A673 (cell line): Measurements from ENCODE around the gene FAM120A. TPM values are rescaled to one million over a fixed set of nuclear protein-coding genes. Genes with fewer than 3 reads are reported as not detected.

ENCODE experiments used
- BruUV-seq: library from RNA; stranded (reverse); fragments of 400-500 nt; replicated peaks from 2 replicates; lab custom pipeline; 2021; lab: Mats Ljungman, UMichigan
- CTCF ChIA-PET: fragments of 300-600 bp; sonication (Branson Sonifier 250); formaldehyde crosslinking; loops from one replicate; lab custom pipeline; 2022; ENCODE audit warnings: antibody characterized with exemption; lab: Charles Lee
- POLR2A ChIA-PET: fragments of 300-600 bp; sonication (Branson Sonifier 250); formaldehyde crosslinking; loops from one replicate; lab custom pipeline; 2022; ENCODE audit warnings: antibody characterized with exemption; ENCODE audit not compliant: low non-redundant PET; lab: Charles Lee
- DNase-seq: peaks from one replicate; pipeline ENCODE4 v3.0.0-alpha.2; 2015; ENCODE audit warnings: low spot score
- H3K27ac ChIP-seq: fragments of 200-600 bp; sonication (generic); 2 replicates; pipeline ENCODE4 v1.5.1; 2016; ENCODE audit warnings: mixed run types, low read depth, mild to moderate bottlenecking, mixed read lengths, antibody characterized with exemption, low read length; ENCODE audit not compliant: poor library complexity, severe bottlenecking
- H3K27me3 ChIP-seq: fragments of 200-600 bp; sonication (generic); replicated peaks from 2 replicates; pipeline ENCODE4 v1.6.1; 2017; ENCODE audit warnings: mixed run types, low read depth, mild to moderate bottlenecking, mixed read lengths, antibody characterized with exemption, low read length; ENCODE audit not compliant: insufficient read depth, poor library complexity
- H3K36me3 ChIP-seq: fragments of 200-600 bp; sonication (generic); 2 replicates; pipeline ENCODE4 v1.6.1; 2016; ENCODE audit warnings: mixed run types, mild to moderate bottlenecking, mixed read lengths, antibody characterized with exemption, low read length; ENCODE audit not compliant: insufficient read depth, poor library complexity, severe bottlenecking
- H3K4me1 ChIP-seq: fragments of 200-600 bp; sonication (generic); 2 replicates; pipeline ENCODE4 v1.6.1; 2017; ENCODE audit warnings: mixed run types, mild to moderate bottlenecking, mixed read lengths, antibody characterized with exemption, low read length; ENCODE audit not compliant: insufficient read depth, poor library complexity, severe bottlenecking
- H3K4me3 ChIP-seq: fragments of 200-600 bp; sonication (generic); 2 replicates; pipeline ENCODE4 v1.5.1; 2016; ENCODE audit warnings: low read depth, mixed run types, mild to moderate bottlenecking, mixed read lengths, low read length; ENCODE audit not compliant: poor library complexity, severe bottlenecking
- H3K9me3 ChIP-seq: fragments of 200-600 bp; sonication (generic); 2 replicates; pipeline ENCODE4 v1.6.1; 2016; ENCODE audit warnings: mixed run types, low read depth, mild to moderate bottlenecking, mixed read lengths, antibody characterized with exemption, low read length; ENCODE audit not compliant: poor library complexity, severe bottlenecking
- CTCF ChIP-seq: fragments of 300-800, 200-600 bp; sonication (generic); conservative IDR thresholded peaks from 2 replicates; pipeline ENCODE4 v1.5.1; 2017; ENCODE audit warnings: low read depth, mild to moderate bottlenecking, antibody characterized with exemption, low read length, moderate library complexity, mixed read lengths
- EZH2 ChIP-seq: fragments of 200-600 bp; sonication (generic); IDR thresholded peaks from 2 replicates; pipeline ENCODE4 v1.6.1; 2017; ENCODE audit warnings: borderline replicate concordance, low read depth, mild to moderate bottlenecking, mixed read lengths, antibody characterized with exemption, low read length; ENCODE audit not compliant: poor library complexity, severe bottlenecking
- intact Hi-C: fragments of 100-400 bp; cut with micrococcal nuclease; formaldehyde crosslinking; loops from one replicate; pipeline ENCODE4 v1.10.0; 2022; ENCODE audit not compliant: unreplicated experiment
- microRNA-seq: library from miRNA; unstranded; fragments of <30 nt; microRNA quantifications from one replicate; pipeline ENCODE4 v1.2.0, GENCODE V29; 2021
- total RNA-seq: library from RNA; stranded (reverse); gene quantifications from 2 replicates; pipeline ENCODE4 v1.2.3, GENCODE V29; 2021

FAM120A gene
- total RNA-seq, 1 experiment from 2014 or later: 91.0 TPM

DNA sequence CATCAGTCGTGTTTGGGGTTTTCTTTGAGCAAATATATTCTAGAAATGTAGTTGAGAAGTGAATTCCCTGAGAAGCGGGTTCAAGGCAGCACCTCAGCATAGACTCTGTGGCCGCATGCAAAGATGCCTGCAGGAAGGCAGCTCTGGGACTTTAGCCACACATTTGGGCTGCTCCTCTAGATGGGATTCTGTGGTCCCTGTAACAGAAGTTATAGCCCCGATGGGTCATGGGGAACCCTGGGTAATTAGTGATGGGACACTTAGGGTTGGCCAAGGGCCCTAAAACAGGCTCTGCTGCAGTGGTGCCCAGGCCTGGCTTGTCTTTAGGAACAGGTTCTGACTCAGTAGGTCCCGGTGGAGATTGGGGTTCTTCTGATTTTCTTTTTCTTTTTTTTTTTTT is 161.7 kb downstream of the FAM120A start:
- intact Hi-C loops: no loop called here
- BruUV-seq: no TSS peak
- DNase-seq: no peak
- no peak for TF ChIP-seq EZH2
- no peak for TF ChIP-seq CTCF
- no peaks in the 10 kb centered on the region for H3K36me3 ChIP-seq
- ChIA-PET CTCF (no interaction called here), POLR2A (no interaction called here)
- no peak overlapping the region for H3K27ac ChIP-seq
- no peak overlapping the region for H3K4me3 ChIP-seq
- H3K9me3 ChIP-seq: peaks cover 23% of the 10 kb centered on the region
- H3K4me1 ChIP-seq: no peaks in the 10 kb centered on the region
- H3K27me3 ChIP-seq: no peaks in the 10 kb centered on the region

GRCh38 chr9:93613791-93614190 is 162.3 kb downstream of the FAM120A start:
- Histone ChIP-seq H3K36me3 (no peaks in the 10 kb centered on the region), H3K27me3 (no peaks in the 10 kb centered on the region), H3K9me3 (peaks cover 17% of the 10 kb centered on the region), H3K4me1 (no peaks in the 10 kb centered on the region), H3K27ac (no peak overlapping the region), H3K4me3 (no peak overlapping the region)
- intact Hi-C loops: no loop called here
- no TSS peak for BruUV-seq
- POLR2A ChIA-PET: no interaction called here
- CTCF ChIA-PET: no interaction called here
- TF ChIP-seq CTCF (no peak), EZH2 (no peak)
- DNase-seq: no peak

GRCh38 chr9:93614830-93615468 is 163.5 kb downstream of the FAM120A start:
- H3K36me3 ChIP-seq: no peaks in the 10 kb centered on the region
- POLR2A ChIA-PET: no interaction called here
- intact Hi-C loops: no loop called here
- no peak for TF ChIP-seq EZH2
- no peak for TF ChIP-seq CTCF
- H3K4me3 ChIP-seq: no peak overlapping the region
- H3K9me3 ChIP-seq: peaks cover 6% of the 10 kb centered on the region
- H3K4me1 ChIP-seq: no peaks in the 10 kb centered on the region
- BruUV-seq: no TSS peak
- DNase-seq: no peak
- CTCF ChIA-PET: no interaction called here
- H3K27me3 ChIP-seq: no peaks in the 10 kb centered on the region
- H3K27ac ChIP-seq: no peak overlapping the region

Small RNA genes lying within 50 kb of the gene (microRNA-seq; reads per million reads assigned to microRNA genes)
- not detected for gene MIR548AU

Other genes with a start within 250 kb of the FAM120A start
- 34.5 and 35.8 TPM in 2 replicates for gene FAM120AOS, start 1.9 kb downstream of the FAM120A start, total RNA-seq
- gene PHF2, start 124.9 kb downstream of the FAM120A start, total RNA-seq: 32.7 and 34.5 TPM in 2 replicates